NCI-H1436 (cell line): ENCODE data around the gene TPM2.

Source experiments
- DNase-seq: peaks from one replicate; lab custom pipeline; 2025; lab: John Stamatoyannopoulos, UW

Gene TPM2

GRCh38 chr9:35718721-35719511 is 29.2 kb upstream of the TPM2 start:
- DNase-seq = no peak

- DNase-seq = no peak
Measured at GRCh38 chr9:35717132-35717870, 27.6 kb upstream of the TPM2 start.

GRCh38 chr9:35716230-35716629 is 26.5 kb upstream of the TPM2 start:
- no peak for DNase-seq

GRCh38 chr9:35714579-35715252 is 25.0 kb upstream of the TPM2 start:
- DNase-seq = no peak

- no peak for DNase-seq
Measured at GRCh38 chr9:35714123-35714522, 24.4 kb upstream of the TPM2 start.

GRCh38 chr9:35713578-35713977 is 23.9 kb upstream of the TPM2 start:
- no peak for DNase-seq

- no peak for DNase-seq
Measured at GRCh38 chr9:35712762-35713400, 23.2 kb upstream of the TPM2 start.

GRCh38 chr9:35711501-35712428 is 22.0 kb upstream of the TPM2 start:
- no peak for DNase-seq

GRCh38 chr9:35710818-35711500 is 21.2 kb upstream of the TPM2 start:
- no peak for DNase-seq

GRCh38 chr9:35708146-35708545 is 18.4 kb upstream of the TPM2 start:
- no peak for DNase-seq

GRCh38 chr9:35706951-35707350 is 17.2 kb upstream of the TPM2 start:
- DNase-seq = no peak

- DNase-seq = no peak
Measured at GRCh38 chr9:35705836-35706430, 16.2 kb upstream of the TPM2 start.

- no peak for DNase-seq
Measured at GRCh38 chr9:35705372-35705771, 15.6 kb upstream of the TPM2 start.

GRCh38 chr9:35703906-35704672 is 14.4 kb upstream of the TPM2 start:
- no peak for DNase-seq

- DNase-seq = no peak
Measured at GRCh38 chr9:35702696-35703095, 13.0 kb upstream of the TPM2 start.

GRCh38 chr9:35700942-35701341 is 11.2 kb upstream of the TPM2 start:
- DNase-seq = no peak

GRCh38 chr9:35700031-35700430 is 10.3 kb upstream of the TPM2 start:
- DNase-seq = no peak

GRCh38 chr9:35698231-35698630 is 8.5 kb upstream of the TPM2 start:
- no peak for DNase-seq

GRCh38 chr9:35697486-35697885 is 7.8 kb upstream of the TPM2 start:
- DNase-seq = no peak
